Sigmoid colon (tissue), 4 donors: ENCODE measurements around the gene MRTFA.

Experiments used
- CTCF ChIP-seq, 4 experiments: fragments of 450-650 bp in 3 of 4; fragments of 200-600 bp in 1 of 4; IDR thresholded peaks; one replicate each; pipeline ENCODE4 v1.5.1; 2016 to 2019; ENCODE audit warnings: antibody characterized with exemption in 4 of 4, mild to moderate bottlenecking in 3 of 4, moderate library complexity in 2 of 4
- POLR2A ChIP-seq, 2 donors: fragments of 450-650 bp; IDR thresholded peaks; one replicate each; pipeline ENCODE4 v1.6.1; 2016; ENCODE audit warnings: antibody characterized with exemption in 2 of 2, mild to moderate bottlenecking in 2 of 2, moderate library complexity in 2 of 2
- POLR2AphosphoS5 ChIP-seq, 4 donors: sonication (generic); formaldehyde crosslinking; IDR thresholded peaks; one replicate each; pipeline ENCODE4 v1.6.1; 2017; ENCODE audit warnings: antibody characterized with exemption in 4 of 4

GRCh38 chr22:40419718-40420117, 216.8 kb downstream of the MRTFA start:
- no peak for TF ChIP-seq CTCF (IDR thresholded peaks at IDR 0.05)
- TF ChIP-seq POLR2A (IDR thresholded peaks at IDR 0.05) = no peak
- TF ChIP-seq POLR2AphosphoS5 (IDR thresholded peaks at IDR 0.05) = no peak
